ENCODE results near the gene MAD2L2. TPM values are rescaled to one million over a fixed set of nuclear protein-coding genes. Genes with fewer than 3 reads are reported as not detected.

Gene MAD2L2
- total RNA-seq, 1 donor from 2014 or later: 111 TPM

GRCh38 chr1:11691928-11692711, 11.2 kb upstream of the MAD2L2 start:
- Mint-ChIP-seq H3K27me3 (ENCODE audit: low read depth) (peaks cover 46% of the 10 kb centered on the region), H3K4me3 (peak overlapping the region; percentile 83), H3K27ac (ENCODE audit: unreplicated experiment) (no peak overlapping the region), H3K9me3 (no peaks in the 10 kb centered on the region), H3K4me1 (peaks cover 22% of the 10 kb centered on the region), H3K36me3 (ENCODE audit: low read depth) (no peaks in the 10 kb centered on the region)
- no peak for TF ChIP-seq CTCF (conservative IDR thresholded peaks at IDR 0.05)
- no peak for DNase-seq (ENCODE audit: low read depth, low spot score)

DNA sequence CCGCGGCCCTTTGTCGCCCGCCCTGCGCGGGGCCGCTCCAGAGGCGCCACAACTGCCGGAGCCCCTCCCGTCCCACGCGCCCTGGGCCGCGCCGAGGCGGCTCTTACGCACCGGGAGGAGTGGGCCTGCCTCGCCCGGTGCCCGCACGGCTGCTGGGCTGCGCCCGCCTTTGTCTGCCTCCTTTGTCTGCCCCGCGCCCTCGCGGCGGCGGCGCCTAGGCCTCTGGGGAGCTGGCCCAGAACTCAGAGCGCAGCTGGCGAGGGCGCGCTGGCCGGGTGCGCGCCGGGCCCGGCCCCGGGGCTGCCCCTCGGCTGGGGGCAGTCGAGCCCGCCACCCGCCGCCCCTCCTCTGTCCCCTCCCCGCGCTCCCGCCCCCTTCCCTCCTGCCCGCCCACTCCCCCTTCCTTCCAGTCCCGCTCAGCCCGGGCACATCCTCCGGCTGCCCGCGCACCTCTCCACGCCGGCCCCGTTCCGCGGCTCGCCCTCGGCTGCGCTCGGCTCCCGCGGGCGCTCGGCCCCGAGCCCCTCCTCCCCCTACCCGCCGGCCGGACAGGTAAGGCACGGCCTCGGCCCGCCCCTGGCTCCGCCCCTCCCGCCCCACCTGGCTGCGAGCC, 10.5 kb upstream of the MAD2L2 start, which contains the start of gene DRAXIN:
DRAXIN (plus strand) TSS at position 409 of the 613 bp plus-strand sequence. CDS start 14,549 bp downstream, outside the sequence.
- H3K9me3 Mint-ChIP-seq: no peaks in the 10 kb centered on the region
- peaks cover 44% of the 10 kb centered on the region for H3K27me3 Mint-ChIP-seq (ENCODE audit: low read depth)
- peak within 1 kb of the TSS; percentile 93 for H3K4me3 Mint-ChIP-seq
- no peaks in the 10 kb centered on the region for H3K36me3 Mint-ChIP-seq (ENCODE audit: low read depth)
- H3K4me1 Mint-ChIP-seq: peaks cover 22% of the 10 kb centered on the region
- TF ChIP-seq CTCF (conservative IDR thresholded peaks at IDR 0.05): no peak
- H3K27ac Mint-ChIP-seq (ENCODE audit: unreplicated experiment): peak within 1 kb of the TSS; percentile 91
- DNase-seq (ENCODE audit: low read depth, low spot score): peak; percentile 58

DNA sequence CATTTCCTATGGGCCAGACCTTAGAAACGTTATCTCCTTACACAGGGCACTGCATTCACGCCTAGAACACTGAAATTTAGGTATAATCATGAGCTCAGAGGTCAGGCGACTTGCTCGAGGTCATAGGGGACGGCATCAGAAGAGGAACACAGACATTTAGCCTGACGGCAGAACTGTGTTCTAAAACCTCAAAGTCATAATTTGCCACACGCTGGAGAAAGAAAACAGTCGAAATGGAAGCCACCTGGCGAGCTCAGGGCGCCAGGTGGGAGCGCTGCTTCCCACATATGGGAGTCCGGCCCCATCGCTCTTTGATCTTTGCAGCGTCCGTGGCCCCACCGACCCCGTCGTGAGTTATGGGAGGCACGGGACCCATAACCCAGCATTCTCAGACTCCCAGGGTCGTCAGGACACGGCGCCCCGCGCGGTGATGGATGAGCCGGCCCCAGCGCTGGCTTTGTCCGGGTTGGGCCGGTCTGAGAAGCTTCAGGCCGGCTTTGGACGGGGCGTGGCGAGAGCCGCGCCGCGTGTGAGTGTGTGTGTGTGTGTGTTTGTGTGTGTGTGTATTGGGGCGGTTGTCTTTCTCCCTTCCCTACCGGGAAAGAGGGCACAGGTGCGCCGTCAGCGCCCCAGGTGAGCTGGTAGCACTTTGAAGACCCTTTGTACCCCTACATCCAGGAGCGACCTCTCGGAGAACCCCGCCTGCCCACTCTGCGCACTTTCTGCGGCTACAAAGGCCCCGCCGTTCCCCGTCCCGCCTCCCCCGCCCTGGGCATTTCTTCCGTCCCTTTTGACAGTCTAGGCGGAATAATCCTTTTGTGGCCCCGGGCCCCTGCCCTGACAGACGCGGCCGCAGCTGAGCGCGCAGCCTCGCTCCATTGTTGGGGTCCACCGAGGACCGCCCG, 9.7 kb upstream of the MAD2L2 start:
- peaks cover 22% of the 10 kb centered on the region for H3K4me1 Mint-ChIP-seq
- H3K27me3 Mint-ChIP-seq (ENCODE audit: low read depth): peaks cover 43% of the 10 kb centered on the region
- peak; percentile 32 for TF ChIP-seq CTCF (conservative IDR thresholded peaks at IDR 0.05)
- peak overlapping the region; percentile 93 for H3K4me3 Mint-ChIP-seq
- no peaks in the 10 kb centered on the region for H3K9me3 Mint-ChIP-seq
- peak overlapping the region; percentile 91 for H3K27ac Mint-ChIP-seq (ENCODE audit: unreplicated experiment)
- H3K36me3 Mint-ChIP-seq (ENCODE audit: low read depth): no peaks in the 10 kb centered on the region
- DNase-seq (ENCODE audit: low read depth, low spot score): peak; percentile 41

GRCh38 chr1:11688506-11688905, 7.6 kb upstream of the MAD2L2 start:
- DNase-seq (ENCODE audit: low read depth, low spot score): no peak
- no peaks in the 10 kb centered on the region for H3K9me3 Mint-ChIP-seq
- TF ChIP-seq CTCF (conservative IDR thresholded peaks at IDR 0.05): no peak
- H3K4me1 Mint-ChIP-seq: peaks cover 18% of the 10 kb centered on the region
- no peak overlapping the region for H3K4me3 Mint-ChIP-seq
- no peak overlapping the region for H3K27ac Mint-ChIP-seq (ENCODE audit: unreplicated experiment)
- H3K36me3 Mint-ChIP-seq (ENCODE audit: low read depth): no peaks in the 10 kb centered on the region
- peaks cover 28% of the 10 kb centered on the region for H3K27me3 Mint-ChIP-seq (ENCODE audit: low read depth)

- Mint-ChIP-seq H3K4me3 (peak overlapping the region; percentile 59), H3K9me3 (no peaks in the 10 kb centered on the region), H3K4me1 (peaks cover 18% of the 10 kb centered on the region), H3K36me3 (ENCODE audit: low read depth) (no peaks in the 10 kb centered on the region), H3K27ac (ENCODE audit: unreplicated experiment) (no peak overlapping the region), H3K27me3 (ENCODE audit: low read depth) (peaks cover 4% of the 10 kb centered on the region)
- TF ChIP-seq CTCF (conservative IDR thresholded peaks at IDR 0.05): no peak
- no peak for DNase-seq (ENCODE audit: low read depth, low spot score)
Observed at GRCh38 chr1:11685210-11685752, 4.3 kb upstream of the MAD2L2 start.
